HEK293 (cell line): ENCODE measurements around the gene B4GALT3.
A peak's percentile ranks its signal among the peaks of the same experiment; 100 is the strongest.

ENCODE experiments used
- CTCF ChIA-PET: fragments of 350-600 bp; formaldehyde crosslinking; extraction: SDS; loops from one replicate; lab custom pipeline; 2021; ENCODE audit warnings: antibody characterized with exemption; lab: Yijun Ruan, JAX
- POLR2A ChIA-PET: fragments of 300-600 bp; formaldehyde crosslinking; extraction: SDS; loops from one replicate; lab custom pipeline; 2020; ENCODE audit warnings: antibody characterized with exemption, inconsistent platforms; lab: Yijun Ruan, JAX
- H3K27ac ChIP-seq: fragments of 200-500 bp; sonication (Bioruptor generic); 2 replicates; pipeline ENCODE4 v1.5.1; 2014; ENCODE audit warnings: low read depth, low read length, control low read depth, inconsistent platforms; ENCODE audit errors: extremely low read depth
- H3K36me3 ChIP-seq, 2 experiments: fragments of 200-500 bp in 1 of 2; sonication (Bioruptor generic) in 1 of 2; 1 replicate in 1 of 2; 2 replicates in 1 of 2; pipeline ENCODE4 v1.5.1; 2014 to 2017; ENCODE audit warnings: inconsistent platforms in 2 of 2, low read length in 2 of 2; ENCODE audit not compliant: control insufficient read depth in 2 of 2, insufficient read depth in 1 of 2
- H3K4me1 ChIP-seq: fragments of 200-500 bp; sonication (Bioruptor generic); 2 replicates; pipeline ENCODE4 v1.5.1; 2014; ENCODE audit warnings: mild to moderate bottlenecking, low read length, inconsistent platforms; ENCODE audit not compliant: control insufficient read depth, insufficient read depth
- H3K4me3 ChIP-seq: 2 replicates; pipeline ENCODE4 v1.5.1; 2011; ENCODE audit warnings: low read depth, mild to moderate bottlenecking, control low read depth, low read length, moderate library complexity
- H3K9me3 ChIP-seq: fragments of 200-500 bp; sonication (Bioruptor generic); 2 replicates; pipeline ENCODE4 v1.5.1; 2014; ENCODE audit warnings: low read depth, low read length, inconsistent platforms; ENCODE audit not compliant: control insufficient read depth, insufficient read depth
- EGR2 ChIP-seq: fragments of 450-650 bp; formaldehyde crosslinking; IDR thresholded peaks from 2 replicates; pipeline ENCODE4 v1.5.1; 2016; ENCODE audit warnings: low read depth, missing biosample characterization, missing genetic modification characterization
- KLF1 ChIP-seq: fragments of 450-650 bp; formaldehyde crosslinking; IDR thresholded peaks from 2 replicates; pipeline ENCODE4 v1.5.1; 2016; ENCODE audit warnings: missing biosample characterization, missing genetic modification characterization
- KLF16 ChIP-seq: fragments of 450-650 bp; formaldehyde crosslinking; IDR thresholded peaks from 2 replicates; pipeline ENCODE4 v1.5.1; 2017; ENCODE audit warnings: missing biosample characterization, missing genetic modification characterization
- MYNN ChIP-seq: fragments of 450-650 bp; formaldehyde crosslinking; IDR thresholded peaks from 2 replicates; pipeline ENCODE4 v1.5.1; 2016; ENCODE audit warnings: missing biosample characterization, missing genetic modification characterization, borderline replicate concordance
- OVOL3 ChIP-seq: fragments of 450-650 bp; formaldehyde crosslinking; IDR thresholded peaks from 2 replicates; pipeline ENCODE4 v1.5.1; 2016; ENCODE audit warnings: missing biosample characterization, missing genetic modification characterization
- PRDM1 ChIP-seq: fragments of 450-650 bp; formaldehyde crosslinking; IDR thresholded peaks from 2 replicates; pipeline ENCODE4; 2016; ENCODE audit warnings: missing biosample characterization, missing genetic modification characterization
- SCRT2 ChIP-seq: fragments of 450-650 bp; formaldehyde crosslinking; IDR thresholded peaks from 2 replicates; pipeline ENCODE4 v1.5.1; 2016; ENCODE audit warnings: missing biosample characterization, missing genetic modification characterization
- WT1 ChIP-seq: fragments of 450-650 bp; formaldehyde crosslinking; IDR thresholded peaks from 2 replicates; pipeline ENCODE4 v1.5.1; 2016; ENCODE audit warnings: missing biosample characterization, missing genetic modification characterization
- ZBTB17 ChIP-seq: fragments of 450-650 bp; formaldehyde crosslinking; IDR thresholded peaks from 2 replicates; pipeline ENCODE4 v1.5.1; 2016; ENCODE audit warnings: missing biosample characterization, missing genetic modification characterization
- ZBTB20 ChIP-seq: fragments of 450-650 bp; formaldehyde crosslinking; IDR thresholded peaks from 2 replicates; pipeline ENCODE4 v1.5.1; 2016; ENCODE audit warnings: missing biosample characterization, missing genetic modification characterization
- ZBTB8A ChIP-seq: fragments of 450-650 bp; formaldehyde crosslinking; IDR thresholded peaks from 2 replicates; pipeline ENCODE4 v1.5.1; 2016; ENCODE audit warnings: missing biosample characterization, missing genetic modification characterization
- ZEB2 ChIP-seq: fragments of 450-650 bp; formaldehyde crosslinking; IDR thresholded peaks from 2 replicates; pipeline ENCODE4 v1.5.1; 2016; ENCODE audit warnings: missing biosample characterization, missing genetic modification characterization
- ZNF18 ChIP-seq: fragments of 450-650 bp; formaldehyde crosslinking; IDR thresholded peaks from 2 replicates; pipeline ENCODE4 v1.5.1; 2016; ENCODE audit warnings: missing biosample characterization, missing genetic modification characterization
- ZNF223 ChIP-seq: fragments of 450-650 bp; formaldehyde crosslinking; IDR thresholded peaks from 2 replicates; pipeline ENCODE4 v1.5.1; 2016; ENCODE audit warnings: missing biosample characterization, missing genetic modification characterization
- ZNF24 ChIP-seq: fragments of 450-650 bp; formaldehyde crosslinking; IDR thresholded peaks from 2 replicates; pipeline ENCODE4 v1.5.1; 2016; ENCODE audit warnings: missing biosample characterization, missing genetic modification characterization
- ZNF354C ChIP-seq: fragments of 450-650 bp; formaldehyde crosslinking; IDR thresholded peaks from 2 replicates; pipeline ENCODE4 v1.5.1; 2016; ENCODE audit warnings: missing biosample characterization, missing genetic modification characterization, low read depth, borderline replicate concordance
- ZNF48 ChIP-seq: fragments of 450-650 bp; formaldehyde crosslinking; IDR thresholded peaks from 2 replicates; pipeline ENCODE4 v1.5.1; 2016; ENCODE audit warnings: missing biosample characterization, missing genetic modification characterization
- ZNF561 ChIP-seq: fragments of 450-650 bp; IDR thresholded peaks from 2 replicates; pipeline ENCODE4 v1.5.1; 2018; ENCODE audit warnings: missing biosample characterization, missing genetic modification characterization, borderline replicate concordance
- ZNF571 ChIP-seq: fragments of 450-650 bp; formaldehyde crosslinking; IDR thresholded peaks from 2 replicates; pipeline ENCODE4 v1.5.0; 2017; ENCODE audit warnings: missing biosample characterization, missing genetic modification characterization
- ZNF596 ChIP-seq: fragments of 450-650 bp; IDR thresholded peaks from 2 replicates; pipeline ENCODE4 v1.5.0; 2018; ENCODE audit warnings: missing biosample characterization, mild to moderate bottlenecking, missing genetic modification characterization, moderate library complexity
- ZNF692 ChIP-seq: fragments of 450-650 bp; formaldehyde crosslinking; IDR thresholded peaks from 2 replicates; pipeline ENCODE4 v1.5.1; 2016; ENCODE audit warnings: missing biosample characterization, missing genetic modification characterization
- ZNF747 ChIP-seq: fragments of 450-650 bp; formaldehyde crosslinking; IDR thresholded peaks from 2 replicates; pipeline ENCODE4 v1.5.1; 2016; ENCODE audit warnings: missing biosample characterization, missing genetic modification characterization
- ZSCAN30 ChIP-seq: fragments of 450-650 bp; IDR thresholded peaks from 2 replicates; pipeline ENCODE4 v1.5.1; 2018; ENCODE audit warnings: missing biosample characterization, mild to moderate bottlenecking, missing genetic modification characterization, moderate library complexity
- TF ChIP-seq, protein P1 (sequence below): fragments of 450-650 bp; formaldehyde crosslinking; IDR thresholded peaks from 2 replicates; pipeline ENCODE4 v1.5.1; 2016; ENCODE audit warnings: missing biosample characterization, missing genetic modification characterization, borderline replicate concordance
- TF ChIP-seq, protein P2 (sequence below): fragments of 450-650 bp; formaldehyde crosslinking; IDR thresholded peaks from 2 replicates; pipeline ENCODE4 v1.5.1; 2016; ENCODE audit warnings: missing biosample characterization, missing genetic modification characterization

B4GALT3 gene

GRCh38 chr1:161133220-161133740 lies 44.0 kb downstream of the B4GALT3 start (continued):
- no peak for TF ChIP-seq OVOL3 (tag by site-specific recombination)
- peak; percentile 91 for TF ChIP-seq ZNF18 (tag by site-specific recombination)
- TF ChIP-seq KLF16 (tag by site-specific recombination): 0 out of 2 replicates have a peak, but pooled peaks have one; percentile 0
- TF ChIP-seq ZBTB20 (tag by site-specific recombination): 0 out of 2 replicates have a peak, but pooled peaks have one; percentile 1
- TF ChIP-seq ZBTB17 (tag by site-specific recombination): peak; percentile 11
- TF ChIP-seq ZNF561 (tag by site-specific recombination): no peak
- TF ChIP-seq ZEB2 (tag by site-specific recombination): 0 out of 2 replicates have a peak, but pooled peaks have one; percentile 1
- TF ChIP-seq ZNF48 (tag by site-specific recombination): no peak
- 0 out of 2 replicates have a peak, but pooled peaks have one; percentile 13 for TF ChIP-seq ZNF24 (tag by site-specific recombination)

GRCh38 chr1:161132410-161133219 lies 44.7 kb downstream of the B4GALT3 start, which contains the start of gene DEDD:
TSS of gene DEDD (minus strand) at chr1:161132667. CDS start at chr1:161124462, 8,205 bp downstream.
- CTCF ChIA-PET: interaction anchor here (0.6 to 1.4 kb wide), 5 partner anchors 13 to 154 kb away, joined by 3 to 5 read pairs (median 3); partner anchors contain the start of gene PPOX
- peaks cover 0 to 34% of the 10 kb centered on the region in 2 experiments; a peak in 2 of 3 replicates for H3K36me3 ChIP-seq
- H3K4me3 ChIP-seq: peak within 1 kb of the TSS; percentile 84
- 0 out of 2 replicates have a peak, but pooled peaks cover 2% of the 10 kb centered on the region for H3K4me1 ChIP-seq
- no peaks in the 10 kb centered on the region for H3K9me3 ChIP-seq
- peak within 1 kb of the TSS; percentile 91 for H3K27ac ChIP-seq
- POLR2A ChIA-PET: interaction anchor here (0.6 to 3.8 kb wide), 15 partner anchors 9 to 693 kb away, joined by 3 to 28 read pairs (median 5); partner anchors contain the start of genes F11R, NIT1, PFDN2 and PPOX
- TF ChIP-seq ZBTB8A (tag by site-specific recombination): peak; percentile 35; the same call in 1 of the 2 replicates
- peak; percentile 53; the same call in 1 of the 2 replicates for TF ChIP-seq ZNF596 (tag by site-specific recombination)
- peak; percentile 93 for TF ChIP-seq KLF1 (tag by site-specific recombination)
- TF ChIP-seq ZNF692: peak; percentile 61; the same call in 1 of the 2 replicates
- TF ChIP-seq MYNN (tag by site-specific recombination): no peak
- TF ChIP-seq ZBTB17 (tag by site-specific recombination): peak; percentile 99
- peak; percentile 27; the same call in 1 of the 2 replicates for TF ChIP-seq SCRT2 (tag by site-specific recombination)
- TF ChIP-seq, protein P1, sequence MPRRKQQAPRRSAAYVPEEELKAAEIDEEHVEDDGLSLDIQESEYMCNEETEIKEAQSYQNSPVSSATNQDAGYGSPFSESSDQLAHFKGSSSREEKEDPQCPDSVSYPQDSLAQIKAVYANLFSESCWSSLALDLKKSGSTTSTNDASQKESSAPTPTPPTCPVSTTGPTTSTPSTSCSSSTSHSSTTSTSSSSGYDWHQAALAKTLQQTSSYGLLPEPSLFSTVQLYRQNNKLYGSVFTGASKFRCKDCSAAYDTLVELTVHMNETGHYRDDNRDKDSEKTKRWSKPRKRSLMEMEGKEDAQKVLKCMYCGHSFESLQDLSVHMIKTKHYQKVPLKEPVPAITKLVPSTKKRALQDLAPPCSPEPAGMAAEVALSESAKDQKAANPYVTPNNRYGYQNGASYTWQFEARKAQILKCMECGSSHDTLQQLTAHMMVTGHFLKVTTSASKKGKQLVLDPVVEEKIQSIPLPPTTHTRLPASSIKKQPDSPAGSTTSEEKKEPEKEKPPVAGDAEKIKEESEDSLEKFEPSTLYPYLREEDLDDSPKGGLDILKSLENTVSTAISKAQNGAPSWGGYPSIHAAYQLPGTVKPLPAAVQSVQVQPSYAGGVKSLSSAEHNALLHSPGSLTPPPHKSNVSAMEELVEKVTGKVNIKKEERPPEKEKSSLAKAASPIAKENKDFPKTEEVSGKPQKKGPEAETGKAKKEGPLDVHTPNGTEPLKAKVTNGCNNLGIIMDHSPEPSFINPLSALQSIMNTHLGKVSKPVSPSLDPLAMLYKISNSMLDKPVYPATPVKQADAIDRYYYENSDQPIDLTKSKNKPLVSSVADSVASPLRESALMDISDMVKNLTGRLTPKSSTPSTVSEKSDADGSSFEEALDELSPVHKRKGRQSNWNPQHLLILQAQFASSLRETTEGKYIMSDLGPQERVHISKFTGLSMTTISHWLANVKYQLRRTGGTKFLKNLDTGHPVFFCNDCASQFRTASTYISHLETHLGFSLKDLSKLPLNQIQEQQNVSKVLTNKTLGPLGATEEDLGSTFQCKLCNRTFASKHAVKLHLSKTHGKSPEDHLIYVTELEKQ (tag by site-specific recombination): no peak
- TF ChIP-seq WT1 (tag by site-specific recombination): no peak
- TF ChIP-seq ZNF747 (tag by site-specific recombination): no peak
- TF ChIP-seq ZNF18 (tag by site-specific recombination): no peak
- TF ChIP-seq, protein P2, sequence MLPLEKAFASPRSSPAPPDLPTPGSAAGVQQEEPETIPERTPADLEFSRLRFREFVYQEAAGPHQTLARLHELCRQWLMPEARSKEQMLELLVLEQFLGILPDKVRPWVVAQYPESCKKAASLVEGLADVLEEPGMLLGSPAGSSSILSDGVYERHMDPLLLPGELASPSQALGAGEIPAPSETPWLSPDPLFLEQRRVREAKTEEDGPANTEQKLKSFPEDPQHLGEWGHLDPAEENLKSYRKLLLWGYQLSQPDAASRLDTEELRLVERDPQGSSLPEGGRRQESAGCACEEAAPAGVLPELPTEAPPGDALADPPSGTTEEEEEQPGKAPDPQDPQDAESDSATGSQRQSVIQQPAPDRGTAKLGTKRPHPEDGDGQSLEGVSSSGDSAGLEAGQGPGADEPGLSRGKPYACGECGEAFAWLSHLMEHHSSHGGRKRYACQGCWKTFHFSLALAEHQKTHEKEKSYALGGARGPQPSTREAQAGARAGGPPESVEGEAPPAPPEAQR (tag by site-specific recombination): no peak
- TF ChIP-seq ZNF354C (tag by site-specific recombination): no peak
- TF ChIP-seq ZNF223 (tag by site-specific recombination): no peak
- peak; percentile 89 for TF ChIP-seq ZEB2 (tag by site-specific recombination)
- TF ChIP-seq PRDM1 (tag by site-specific recombination): 0 out of 2 replicates have a peak, but pooled peaks have one; percentile 44
- TF ChIP-seq ZNF571 (tag by site-specific recombination): no peak
- TF ChIP-seq EGR2 (tag by site-specific recombination): no peak
- TF ChIP-seq ZSCAN30 (tag by site-specific recombination): peak; percentile 99
